IPS-NIHi7 (cell line): ENCODE data around the gene CERS5.

Experiments
- DNase-seq: peaks from one replicate; pipeline ENCODE4 v3.0.0; 2012; ENCODE audit warnings: mixed read lengths; ENCODE audit errors: extremely low spot score

CERS5 gene

GRCh38 chr12:50167049-50167828, at the start of gene CERS5:
CERS5 (minus strand) TSS chr12:50167369; CDS start chr12:50167297, 72 bp downstream.
- peak; percentile 99 for DNase-seq

GRCh38 chr12:50215033-50215432, 47.9 kb upstream of the CERS5 start:
- no peak for DNase-seq

- no peak for DNase-seq
These were observed 46.8 kb upstream of the CERS5 start for GRCh38 chr12:50214018-50214417.

GRCh38 chr12:50213439-50213838, 46.3 kb upstream of the CERS5 start:
- no peak for DNase-seq

- DNase-seq = no peak
These were observed 44.9 kb upstream of the CERS5 start for GRCh38 chr12:50212071-50212467.

- DNase-seq = no peak
These were observed 44.4 kb upstream of the CERS5 start for GRCh38 chr12:50211392-50212070.

GRCh38 chr12:50207424-50207823, 40.3 kb upstream of the CERS5 start:
- no peak for DNase-seq

- no peak for DNase-seq
These were observed 38.5 kb upstream of the CERS5 start for GRCh38 chr12:50205648-50206047.

GRCh38 chr12:50203691-50204090, 36.5 kb upstream of the CERS5 start:
- DNase-seq = no peak

- DNase-seq = peak; percentile 50
These were observed 34.9 kb upstream of the CERS5 start for GRCh38 chr12:50201987-50202521.

- no peak for DNase-seq
These were observed 33.5 kb upstream of the CERS5 start for GRCh38 chr12:50200552-50201273.

GRCh38 chr12:50198829-50199228, 31.7 kb upstream of the CERS5 start:
- no peak for DNase-seq

GRCh38 chr12:50197297-50197727, 30.1 kb upstream of the CERS5 start:
- no peak for DNase-seq

- DNase-seq = no peak
These were observed 29.4 kb upstream of the CERS5 start for GRCh38 chr12:50196537-50196936.

GRCh38 chr12:50195832-50196231, 28.7 kb upstream of the CERS5 start:
- DNase-seq = no peak

GRCh38 chr12:50192908-50193307, 25.7 kb upstream of the CERS5 start:
- no peak for DNase-seq

GRCh38 chr12:50192236-50192635, 25.1 kb upstream of the CERS5 start:
- DNase-seq = no peak

- no peak for DNase-seq
These were observed 23.7 kb upstream of the CERS5 start for GRCh38 chr12:50190859-50191258.

GRCh38 chr12:50188875-50189575, 21.9 kb upstream of the CERS5 start:
- no peak for DNase-seq

- DNase-seq = no peak
These were observed 21.1 kb upstream of the CERS5 start for GRCh38 chr12:50188241-50188781.
